ENCODE measurements around the gene SHISA7.
"Not testable (repeated sequence)": the region's sequence is repeated elsewhere in the genome, so short reads cannot be mapped to it uniquely, and the experiment has no call there.

The SHISA7 gene

GRCh38 chr19:55448175-55448490, 5.0 kb upstream of the SHISA7 start:
- not testable (repeated sequence) for DNase-seq

- peak in 53 of 56 donors; percentile 9 to 86 (median 62) for DNase-seq
Observed at GRCh38 chr19:55447421-55448174, 4.5 kb upstream of the SHISA7 start.

GRCh38 chr19:55446060-55446459, 3.0 kb upstream of the SHISA7 start:
- DNase-seq: no peak

- DNase-seq: peak in 5 of 56 donors; percentile 11 to 48 (median 46)
Observed at GRCh38 chr19:55444646-55445045, 1.5 kb upstream of the SHISA7 start.

- DNase-seq: no peak
Observed at GRCh38 chr19:55443824-55444480, 852 bp upstream of the SHISA7 start.

- DNase-seq: peak in 8 of 56 donors; percentile 14 to 50 (median 24)
Observed at GRCh38 chr19:55442372-55442961, 633 bp downstream of the SHISA7 start.

GRCh38 chr19:55441692-55442321, 1.3 kb downstream of the SHISA7 start:
- DNase-seq: no peak

- DNase-seq: no peak
Observed at GRCh38 chr19:55441319-55441691, 1.8 kb downstream of the SHISA7 start.

- DNase-seq: peak in 2 of 56 donors; percentile 9 to 18
Observed at GRCh38 chr19:55440411-55441105, 2.5 kb downstream of the SHISA7 start.

GRCh38 chr19:55439052-55439451, 4.0 kb downstream of the SHISA7 start:
- no peak for DNase-seq

- peak in 7 of 56 donors; percentile 10 to 53 (median 22) for DNase-seq
Observed at GRCh38 chr19:55437410-55437809, 5.7 kb downstream of the SHISA7 start.

- no peak for DNase-seq
Observed at GRCh38 chr19:55436847-55437246, 6.3 kb downstream of the SHISA7 start.

GRCh38 chr19:55435020-55435419, 8.1 kb downstream of the SHISA7 start:
- no peak for DNase-seq

- DNase-seq: no peak
Observed at GRCh38 chr19:55434356-55434919, 8.7 kb downstream of the SHISA7 start.

- DNase-seq: no peak
Observed at GRCh38 chr19:55433292-55433691, 9.8 kb downstream of the SHISA7 start.

GRCh38 chr19:55432241-55432959, 10.7 kb downstream of the SHISA7 start:
- DNase-seq: no peak

GRCh38 chr19:55431183-55431582, 11.9 kb downstream of the SHISA7 start:
- DNase-seq: no peak

GRCh38 chr19:55426042-55426441, 17.1 kb downstream of the SHISA7 start:
- DNase-seq: peak in 32 of 56 donors; percentile 13 to 83 (median 52)

- DNase-seq: no peak
Observed at GRCh38 chr19:55424518-55424917, 18.6 kb downstream of the SHISA7 start.

GRCh38 chr19:55423225-55424005, 19.7 kb downstream of the SHISA7 start:
- peak in 1 of 56 donors; percentile 17 for DNase-seq

Data from amygdala (tissue), 56 donors.